Stomach (tissue), 4 donors: ENCODE results near the gene PCDH9.

Experiments used
- EP300 ChIP-seq: sonication (generic); formaldehyde crosslinking; IDR thresholded peaks from one replicate; pipeline ENCODE4 v1.6.1; 2017; ENCODE audit warnings: antibody characterized with exemption
- POLR2A ChIP-seq, 4 donors: fragments of 450-650 bp; IDR thresholded peaks; one replicate each; pipeline ENCODE4 v1.6.1; 2016; ENCODE audit warnings: antibody characterized with exemption in 4 of 4, control low read depth in 2 of 4, mild to moderate bottlenecking in 1 of 4, moderate library complexity in 1 of 4
- TF ChIP-seq, protein P1 (sequence below), 7 experiments: fragments of 450-650 bp in 4 of 7; fragments of 200-600 bp in 3 of 7; sonication (generic) in 3 of 7; IDR thresholded peaks; one replicate each; pipeline ENCODE4 v1.5.1; 2016 to 2019; ENCODE audit warnings: antibody characterized with exemption in 7 of 7, control low read depth in 2 of 7, mild to moderate bottlenecking in 1 of 7

- TF ChIP-seq, protein P1, sequence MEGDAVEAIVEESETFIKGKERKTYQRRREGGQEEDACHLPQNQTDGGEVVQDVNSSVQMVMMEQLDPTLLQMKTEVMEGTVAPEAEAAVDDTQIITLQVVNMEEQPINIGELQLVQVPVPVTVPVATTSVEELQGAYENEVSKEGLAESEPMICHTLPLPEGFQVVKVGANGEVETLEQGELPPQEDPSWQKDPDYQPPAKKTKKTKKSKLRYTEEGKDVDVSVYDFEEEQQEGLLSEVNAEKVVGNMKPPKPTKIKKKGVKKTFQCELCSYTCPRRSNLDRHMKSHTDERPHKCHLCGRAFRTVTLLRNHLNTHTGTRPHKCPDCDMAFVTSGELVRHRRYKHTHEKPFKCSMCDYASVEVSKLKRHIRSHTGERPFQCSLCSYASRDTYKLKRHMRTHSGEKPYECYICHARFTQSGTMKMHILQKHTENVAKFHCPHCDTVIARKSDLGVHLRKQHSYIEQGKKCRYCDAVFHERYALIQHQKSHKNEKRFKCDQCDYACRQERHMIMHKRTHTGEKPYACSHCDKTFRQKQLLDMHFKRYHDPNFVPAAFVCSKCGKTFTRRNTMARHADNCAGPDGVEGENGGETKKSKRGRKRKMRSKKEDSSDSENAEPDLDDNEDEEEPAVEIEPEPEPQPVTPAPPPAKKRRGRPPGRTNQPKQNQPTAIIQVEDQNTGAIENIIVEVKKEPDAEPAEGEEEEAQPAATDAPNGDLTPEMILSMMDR (IDR thresholded peaks at IDR 0.05): no peak
- no peak for TF ChIP-seq EP300
- no peak for TF ChIP-seq POLR2A (IDR thresholded peaks at IDR 0.05)
Measured at GRCh38 chr13:66635526-66635925, 594.6 kb downstream of the PCDH9 start.
